Stimulated activated CD4-positive, alpha-beta T cell treated with anti-CD3 and anti-CD28 coated beads, TNF-alpha, amount 100 ng/mL, for 4 hours (primary cell): ENCODE data around the gene GRM4.
"Not testable (repeated sequence)": the region's sequence is repeated elsewhere in the genome, so short reads cannot be mapped to it uniquely, and the experiment has no call there.

Source experiments
- DNase-seq, 3 experiments: peaks; one replicate each; pipeline ENCODE4 v3.0.0-alpha.2; 2020; ENCODE audit warnings: low read depth in 3 of 3

The GRM4 gene

GRCh38 chr6:34045771-34046170 is 100.1 kb downstream of the GRM4 start:
- no peak for DNase-seq

GRCh38 chr6:34044945-34045595 is 100.8 kb downstream of the GRM4 start:
- no peak for DNase-seq

GRCh38 chr6:34043359-34043758 is 102.5 kb downstream of the GRM4 start:
- DNase-seq = no peak

- DNase-seq = not testable (repeated sequence)
Measured at GRCh38 chr6:34041998-34042397, 103.9 kb downstream of the GRM4 start.

- DNase-seq = no peak
Measured at GRCh38 chr6:34041385-34041784, 104.5 kb downstream of the GRM4 start.

- DNase-seq = no peak
Measured at GRCh38 chr6:34039943-34040342, 105.9 kb downstream of the GRM4 start.

- no peak for DNase-seq
Measured at GRCh38 chr6:34037151-34037550, 108.7 kb downstream of the GRM4 start.

GRCh38 chr6:34036357-34037069 is 109.4 kb downstream of the GRM4 start:
- no peak for DNase-seq

GRCh38 chr6:34035704-34036356 is 110.1 kb downstream of the GRM4 start:
- DNase-seq = no peak

- no peak for DNase-seq
Measured at GRCh38 chr6:34035161-34035560, 110.7 kb downstream of the GRM4 start.

- no peak for DNase-seq
Measured at GRCh38 chr6:34032856-34033255, 113.0 kb downstream of the GRM4 start.

GRCh38 chr6:34031625-34032383 is 114.1 kb downstream of the GRM4 start:
- no peak for DNase-seq

- DNase-seq = no peak
Measured at GRCh38 chr6:34030831-34031624, 114.9 kb downstream of the GRM4 start.

GRCh38 chr6:34029489-34030280 is 116.2 kb downstream of the GRM4 start:
- no peak for DNase-seq

GRCh38 chr6:34028691-34029360 is 117.1 kb downstream of the GRM4 start:
- DNase-seq = no peak

- DNase-seq = no peak
Measured at GRCh38 chr6:34027939-34028441, 117.9 kb downstream of the GRM4 start.

GRCh38 chr6:34027445-34027936 is 118.4 kb downstream of the GRM4 start:
- peak; percentile 34 to 55 (median 44) for DNase-seq

- no peak for DNase-seq
Measured at GRCh38 chr6:34025861-34026260, 120.0 kb downstream of the GRM4 start.

- no peak for DNase-seq
Measured at GRCh38 chr6:34025112-34025807, 120.6 kb downstream of the GRM4 start.
